Neural cell (in vitro differentiated cells): ENCODE data around the gene APOBEC3F. TPM values are rescaled to one million over a fixed set of nuclear protein-coding genes. Genes with fewer than 3 reads are reported as not detected.
"Not testable (repeated sequence)": the region's sequence is repeated elsewhere in the genome, so short reads cannot be mapped to it uniquely, and the experiment has no call there.

Source experiments
- H2AFZ ChIP-seq: fragments of 200-600, 300-800 bp; sonication (generic), shearing (Covaris generic); 2 replicates; pipeline ENCODE4 v1.6.0; 2014; ENCODE audit warnings: low read depth, mild to moderate bottlenecking, antibody characterized with exemption, low read length, moderate library complexity
- H3F3A ChIP-seq: fragments of 200-600 bp; shearing (Covaris generic); 2 replicates; pipeline ENCODE4 v1.6.1; 2016; ENCODE audit warnings: mild to moderate bottlenecking, moderate library complexity, mixed read lengths, antibody characterized with exemption, low read length; ENCODE audit not compliant: insufficient read depth, poor library complexity, severe bottlenecking
- H3K27ac ChIP-seq: fragments of 200-600, 300-800 bp; sonication (generic), shearing (Covaris generic); 2 replicates; pipeline ENCODE4 v1.5.1; 2014; ENCODE audit warnings: mild to moderate bottlenecking, low read length, moderate library complexity
- H3K27me3 ChIP-seq: fragments of 300-800, 200-600 bp; sonication (generic), shearing (Covaris generic); 2 replicates; pipeline ENCODE4 v1.6.0; 2014; ENCODE audit warnings: mild to moderate bottlenecking, low read depth, low read length, moderate library complexity; ENCODE audit not compliant: insufficient read depth
- H3K36me3 ChIP-seq: fragments of 300-800, 200-600 bp; sonication (generic), shearing (Covaris generic); 2 replicates; pipeline ENCODE4 v1.5.1; 2014; ENCODE audit warnings: mild to moderate bottlenecking, antibody characterized with exemption, low read length, moderate library complexity; ENCODE audit not compliant: insufficient read depth
- H3K4me2 ChIP-seq: fragments of 300-800, 200-600 bp; sonication (generic), shearing (Covaris generic); 2 replicates; pipeline ENCODE4 v1.6.0; 2014; ENCODE audit warnings: mild to moderate bottlenecking, low read length
- H3K4me3 ChIP-seq: fragments of 300-800, 200-600 bp; sonication (generic), shearing (Covaris generic); 2 replicates; pipeline ENCODE4 v1.5.1; 2014; ENCODE audit warnings: mild to moderate bottlenecking, low read length, moderate library complexity
- H3K79me2 ChIP-seq: fragments of 200-600 bp; shearing (Covaris generic); replicated peaks from 2 replicates; pipeline ENCODE4 v1.6.0; 2014; ENCODE audit warnings: mild to moderate bottlenecking, low read length, moderate library complexity; ENCODE audit not compliant: insufficient read depth
- H3K9ac ChIP-seq: fragments of 300-800, 200-600 bp; sonication (generic), shearing (Covaris generic); 2 replicates; pipeline ENCODE4 v1.6.1; 2016; ENCODE audit warnings: mild to moderate bottlenecking, low read length, mixed read lengths
- H3K9me2 ChIP-seq: fragments of 200-600 bp; shearing (Covaris generic); 2 replicates; pipeline ENCODE4 v1.6.1; 2016; ENCODE audit warnings: mild to moderate bottlenecking, low read length, mixed read lengths; ENCODE audit not compliant: insufficient read depth
- H3K9me3 ChIP-seq: fragments of 200-600, 300-800 bp; sonication (generic), shearing (Covaris generic); 2 replicates; pipeline ENCODE4 v1.6.1; 2016; ENCODE audit warnings: mild to moderate bottlenecking, mixed run types, low read length, moderate library complexity, mixed read lengths
- H4K20me1 ChIP-seq: fragments of 200-600 bp; shearing (Covaris generic); 2 replicates; pipeline ENCODE4 v1.6.1; 2016; ENCODE audit warnings: mild to moderate bottlenecking, mixed run types; ENCODE audit not compliant: insufficient read depth
- EP300 ChIP-seq: fragments of 450-650 bp; conservative IDR thresholded peaks from 2 replicates; pipeline ENCODE4 v1.6.1; 2014; ENCODE audit warnings: antibody characterized with exemption, mild to moderate bottlenecking, moderate library complexity; ENCODE audit not compliant: poor library complexity, severe bottlenecking
- EZH2 ChIP-seq: fragments of 200-600, 300-800 bp; shearing (Covaris generic), sonication (generic); IDR thresholded peaks from 2 replicates; pipeline ENCODE4 v1.6.1; 2014; ENCODE audit warnings: antibody characterized with exemption, low read length, borderline replicate concordance, mild to moderate bottlenecking; ENCODE audit not compliant: insufficient read depth, poor library complexity, severe bottlenecking
- MXI1 ChIP-seq: fragments of 450-650 bp; conservative IDR thresholded peaks from 2 replicates; pipeline ENCODE4 v1.6.1; 2014; ENCODE audit warnings: antibody characterized with exemption, mild to moderate bottlenecking; ENCODE audit not compliant: poor library complexity, severe bottlenecking
- POLR2AphosphoS5 ChIP-seq: IDR thresholded peaks from 2 replicates; pipeline ENCODE4 v1.6.1; 2012
- RAD21 ChIP-seq: fragments of 450-650 bp; conservative IDR thresholded peaks from 2 replicates; pipeline ENCODE4 v1.6.1; 2014; ENCODE audit warnings: antibody characterized with exemption, mild to moderate bottlenecking, moderate library complexity
- SMC3 ChIP-seq: fragments of 450-650 bp; conservative IDR thresholded peaks from 2 replicates; pipeline ENCODE4 v1.6.1; 2014; ENCODE audit warnings: antibody characterized with exemption, mild to moderate bottlenecking, moderate library complexity; ENCODE audit not compliant: poor library complexity
- TAF1 ChIP-seq: IDR thresholded peaks from 2 replicates; pipeline ENCODE4 v1.6.1; 2012; ENCODE audit warnings: low read depth
- polyA plus RNA-seq: library from polyadenylated mRNA; depleted of rRNA; stranded (reverse); fragments of >200 nt; gene quantifications from 2 replicates; pipeline ENCODE4 v1.2.3, GENCODE V29; 2014
- TF ChIP-seq, protein P1 (sequence below): fragments of 450-650 bp; IDR thresholded peaks from 2 replicates; pipeline ENCODE4 v1.5.1; 2014; ENCODE audit warnings: antibody characterized with exemption, mild to moderate bottlenecking, moderate library complexity; ENCODE audit not compliant: poor library complexity, severe bottlenecking
- TF ChIP-seq, protein P2 (sequence below): IDR thresholded peaks from 2 replicates; pipeline ENCODE4 v1.6.1; 2012; ENCODE audit warnings: borderline replicate concordance

Gene APOBEC3F
- polyA plus RNA-seq, 1 donor from 2014 or later = not detected

DNA sequence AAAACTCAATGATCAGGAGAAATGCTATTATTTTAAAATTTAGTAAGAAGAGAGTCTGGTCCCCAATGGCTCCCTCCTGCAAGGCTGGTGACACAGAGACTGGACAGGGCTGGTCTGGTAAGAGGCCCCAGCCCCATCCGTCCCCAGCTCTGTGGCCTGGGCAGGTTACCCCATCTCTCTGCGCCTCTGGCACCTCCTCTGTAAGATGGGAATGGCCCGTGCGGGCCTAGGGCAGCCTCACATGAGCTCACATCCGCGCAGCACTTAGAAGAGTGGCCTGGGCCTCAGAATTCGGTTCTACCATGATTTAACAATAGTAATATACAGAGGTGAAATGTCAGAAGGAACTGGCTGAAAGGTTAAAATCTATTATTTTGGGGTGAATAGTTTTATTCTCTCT is 1.2 kb downstream of the APOBEC3F start:
- H3K9me2 ChIP-seq = no peaks in the 10 kb centered on the region
- no peaks in the 10 kb centered on the region for H3K36me3 ChIP-seq
- H2AFZ ChIP-seq = no peak overlapping the region
- H3K27ac ChIP-seq = no peak overlapping the region
- H3K4me2 ChIP-seq = no peak overlapping the region
- no peaks in the 10 kb centered on the region for H3K79me2 ChIP-seq
- no peaks in the 10 kb centered on the region for H3F3A ChIP-seq
- TF ChIP-seq MXI1 (no peak), RAD21 (no peak), TAF1 (no peak), EP300 (no peak), SMC3 (no peak), EZH2 (no peak), POLR2AphosphoS5 (no peak)
- TF ChIP-seq, protein P1, sequence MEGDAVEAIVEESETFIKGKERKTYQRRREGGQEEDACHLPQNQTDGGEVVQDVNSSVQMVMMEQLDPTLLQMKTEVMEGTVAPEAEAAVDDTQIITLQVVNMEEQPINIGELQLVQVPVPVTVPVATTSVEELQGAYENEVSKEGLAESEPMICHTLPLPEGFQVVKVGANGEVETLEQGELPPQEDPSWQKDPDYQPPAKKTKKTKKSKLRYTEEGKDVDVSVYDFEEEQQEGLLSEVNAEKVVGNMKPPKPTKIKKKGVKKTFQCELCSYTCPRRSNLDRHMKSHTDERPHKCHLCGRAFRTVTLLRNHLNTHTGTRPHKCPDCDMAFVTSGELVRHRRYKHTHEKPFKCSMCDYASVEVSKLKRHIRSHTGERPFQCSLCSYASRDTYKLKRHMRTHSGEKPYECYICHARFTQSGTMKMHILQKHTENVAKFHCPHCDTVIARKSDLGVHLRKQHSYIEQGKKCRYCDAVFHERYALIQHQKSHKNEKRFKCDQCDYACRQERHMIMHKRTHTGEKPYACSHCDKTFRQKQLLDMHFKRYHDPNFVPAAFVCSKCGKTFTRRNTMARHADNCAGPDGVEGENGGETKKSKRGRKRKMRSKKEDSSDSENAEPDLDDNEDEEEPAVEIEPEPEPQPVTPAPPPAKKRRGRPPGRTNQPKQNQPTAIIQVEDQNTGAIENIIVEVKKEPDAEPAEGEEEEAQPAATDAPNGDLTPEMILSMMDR = no peak
- TF ChIP-seq, protein P2, sequence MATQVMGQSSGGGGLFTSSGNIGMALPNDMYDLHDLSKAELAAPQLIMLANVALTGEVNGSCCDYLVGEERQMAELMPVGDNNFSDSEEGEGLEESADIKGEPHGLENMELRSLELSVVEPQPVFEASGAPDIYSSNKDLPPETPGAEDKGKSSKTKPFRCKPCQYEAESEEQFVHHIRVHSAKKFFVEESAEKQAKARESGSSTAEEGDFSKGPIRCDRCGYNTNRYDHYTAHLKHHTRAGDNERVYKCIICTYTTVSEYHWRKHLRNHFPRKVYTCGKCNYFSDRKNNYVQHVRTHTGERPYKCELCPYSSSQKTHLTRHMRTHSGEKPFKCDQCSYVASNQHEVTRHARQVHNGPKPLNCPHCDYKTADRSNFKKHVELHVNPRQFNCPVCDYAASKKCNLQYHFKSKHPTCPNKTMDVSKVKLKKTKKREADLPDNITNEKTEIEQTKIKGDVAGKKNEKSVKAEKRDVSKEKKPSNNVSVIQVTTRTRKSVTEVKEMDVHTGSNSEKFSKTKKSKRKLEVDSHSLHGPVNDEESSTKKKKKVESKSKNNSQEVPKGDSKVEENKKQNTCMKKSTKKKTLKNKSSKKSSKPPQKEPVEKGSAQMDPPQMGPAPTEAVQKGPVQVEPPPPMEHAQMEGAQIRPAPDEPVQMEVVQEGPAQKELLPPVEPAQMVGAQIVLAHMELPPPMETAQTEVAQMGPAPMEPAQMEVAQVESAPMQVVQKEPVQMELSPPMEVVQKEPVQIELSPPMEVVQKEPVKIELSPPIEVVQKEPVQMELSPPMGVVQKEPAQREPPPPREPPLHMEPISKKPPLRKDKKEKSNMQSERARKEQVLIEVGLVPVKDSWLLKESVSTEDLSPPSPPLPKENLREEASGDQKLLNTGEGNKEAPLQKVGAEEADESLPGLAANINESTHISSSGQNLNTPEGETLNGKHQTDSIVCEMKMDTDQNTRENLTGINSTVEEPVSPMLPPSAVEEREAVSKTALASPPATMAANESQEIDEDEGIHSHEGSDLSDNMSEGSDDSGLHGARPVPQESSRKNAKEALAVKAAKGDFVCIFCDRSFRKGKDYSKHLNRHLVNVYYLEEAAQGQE = no peak
- H3K27me3 ChIP-seq = no peaks in the 10 kb centered on the region
- no peaks in the 10 kb centered on the region for H3K9me3 ChIP-seq
- H3K4me3 ChIP-seq = no peak overlapping the region
- H4K20me1 ChIP-seq = no peaks in the 10 kb centered on the region
- H3K9ac ChIP-seq = no peak overlapping the region

DNA sequence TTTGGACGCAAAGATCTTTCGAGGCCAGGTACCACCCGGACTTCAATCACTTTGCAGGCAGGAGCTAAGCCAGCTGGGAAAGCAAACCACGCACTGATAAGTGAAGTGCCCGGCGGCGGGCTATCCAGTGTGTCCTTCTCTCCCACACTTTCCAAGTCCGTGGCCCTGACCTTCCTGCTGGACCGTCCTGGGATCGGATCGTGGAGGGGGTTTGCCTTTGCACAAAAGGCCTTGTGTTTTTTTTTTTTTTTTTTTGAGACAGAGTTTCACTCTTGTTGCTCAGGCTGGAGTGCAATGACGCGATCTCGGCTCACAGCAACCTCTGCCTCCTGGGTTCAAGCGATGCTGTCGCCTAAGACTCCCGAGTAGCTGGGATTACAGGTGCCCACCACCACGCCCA is 2.4 kb downstream of the APOBEC3F start:
- not testable (repeated sequence) for H2AFZ ChIP-seq, H3K36me3 ChIP-seq

DNA sequence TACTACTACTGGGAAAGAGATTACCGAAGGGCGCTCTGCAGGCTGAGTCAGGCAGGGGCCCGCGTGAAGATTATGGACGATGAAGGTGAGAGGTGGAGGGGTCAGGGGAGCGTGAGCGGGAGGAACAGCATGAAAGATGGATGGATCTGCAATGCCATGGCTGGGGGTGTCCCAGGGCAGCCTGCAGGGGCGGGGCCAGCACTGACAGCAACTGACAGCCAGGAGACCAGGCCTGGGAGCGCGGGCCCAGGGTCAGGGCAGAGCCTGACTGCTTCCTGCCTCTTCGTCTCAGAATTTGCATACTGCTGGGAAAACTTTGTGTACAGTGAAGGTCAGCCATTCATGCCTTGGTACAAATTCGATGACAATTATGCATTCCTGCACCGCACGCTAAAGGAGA is 4.5 kb downstream of the APOBEC3F start:
- not testable (repeated sequence) for H3K4me2 ChIP-seq, H3K4me3 ChIP-seq, H3K27ac ChIP-seq, H2AFZ ChIP-seq, H3K79me2 ChIP-seq, H3K9ac ChIP-seq, H3K27me3 ChIP-seq, H4K20me1 ChIP-seq, H3K36me3 ChIP-seq, H3K9me3 ChIP-seq, H3K9me2 ChIP-seq, H3F3A ChIP-seq

More for the DNA sequence above, 2.4 kb downstream of the APOBEC3F start:
- H3K4me3 ChIP-seq, H3K9me3 ChIP-seq, H4K20me1 ChIP-seq, H3K9me2 ChIP-seq, H3K4me2 ChIP-seq, H3K27ac ChIP-seq, H3F3A ChIP-seq, H3K9ac ChIP-seq, H3K79me2 ChIP-seq, H3K27me3 ChIP-seq: not testable (repeated sequence)

DNA sequence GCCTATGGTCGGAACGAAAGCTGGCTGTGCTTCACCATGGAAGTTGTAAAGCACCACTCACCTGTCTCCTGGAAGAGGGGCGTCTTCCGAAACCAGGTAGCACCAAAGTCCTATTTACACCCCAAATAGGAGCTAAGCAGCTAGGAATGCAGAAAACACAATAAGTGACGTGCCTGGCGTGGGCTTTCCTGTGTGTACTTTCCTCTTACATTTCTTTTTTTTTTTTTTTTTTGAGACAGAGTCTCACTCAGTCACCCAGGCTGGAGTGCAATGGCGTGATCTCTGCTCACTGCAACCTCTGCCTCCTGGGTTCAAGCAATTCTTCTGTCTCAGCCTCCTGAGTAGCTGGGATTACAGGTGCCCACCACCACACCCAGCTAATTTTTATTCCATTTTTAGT is 8.8 kb downstream of the APOBEC3F start:
- not testable (repeated sequence) for H3K9ac ChIP-seq, H3F3A ChIP-seq, H3K36me3 ChIP-seq, H3K27me3 ChIP-seq, H2AFZ ChIP-seq, H3K9me3 ChIP-seq, H3K4me2 ChIP-seq, H3K9me2 ChIP-seq, H4K20me1 ChIP-seq, H3K4me3 ChIP-seq, H3K27ac ChIP-seq, H3K79me2 ChIP-seq

DNA sequence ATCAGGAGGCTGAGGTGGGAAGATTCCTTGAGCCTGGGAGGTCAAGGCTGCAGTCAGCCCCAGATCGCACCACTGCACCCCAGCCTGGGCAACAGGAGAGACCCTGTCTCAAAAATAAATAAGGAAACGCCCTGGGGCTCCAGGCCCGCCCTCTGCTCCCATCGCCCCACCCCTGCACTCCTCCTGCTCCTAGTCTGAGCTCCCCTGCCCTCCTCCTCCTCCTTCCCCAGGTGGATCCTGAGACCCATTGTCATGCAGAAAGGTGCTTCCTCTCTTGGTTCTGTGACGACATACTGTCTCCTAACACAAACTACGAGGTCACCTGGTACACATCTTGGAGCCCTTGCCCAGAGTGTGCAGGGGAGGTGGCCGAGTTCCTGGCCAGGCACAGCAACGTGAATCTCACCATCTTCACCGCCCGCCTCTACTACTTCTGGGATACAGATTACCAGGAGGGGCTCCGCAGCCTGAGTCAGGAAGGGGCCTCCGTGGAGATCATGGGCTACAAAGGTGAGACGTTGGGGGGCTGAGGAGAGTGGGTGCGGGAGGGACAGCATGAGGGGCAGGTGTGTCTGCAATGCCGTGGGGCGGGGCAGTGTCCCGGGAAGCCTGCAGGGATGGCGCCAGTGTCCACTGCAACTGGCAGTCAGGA is 11.3 kb downstream of the APOBEC3F start:
- H3K9me3 ChIP-seq, H3K4me3 ChIP-seq, H3K36me3 ChIP-seq, H3K27ac ChIP-seq, H3K79me2 ChIP-seq, H2AFZ ChIP-seq, H4K20me1 ChIP-seq, H3K9me2 ChIP-seq, H3K9ac ChIP-seq, H3K27me3 ChIP-seq, H3F3A ChIP-seq, H3K4me2 ChIP-seq: not testable (repeated sequence)
